Amygdala (tissue), 56 donors: ENCODE data around the gene MTG1.
"Not testable (repeated sequence)": the region's sequence is repeated elsewhere in the genome, so short reads cannot be mapped to it uniquely, and the experiment has no call there.

Source experiments
- DNase-seq, 56 donors: peaks; one replicate each; lab custom pipeline; 2025; lab: John Stamatoyannopoulos, UW

Gene MTG1

GRCh38 chr10:133358162-133358924 lies 35.6 kb upstream of the MTG1 start:
- no peak for DNase-seq

- DNase-seq, result no peak
Measured at GRCh38 chr10:133358925-133359310, 35.0 kb upstream of the MTG1 start.

- no peak for DNase-seq
Measured at GRCh38 chr10:133359554-133359971, 34.4 kb upstream of the MTG1 start.

GRCh38 chr10:133359972-133360610 lies 33.9 kb upstream of the MTG1 start:
- no peak for DNase-seq

GRCh38 chr10:133361227-133361626 lies 32.7 kb upstream of the MTG1 start:
- DNase-seq, result no peak

- no peak for DNase-seq
Measured at GRCh38 chr10:133361773-133362441, 32.0 kb upstream of the MTG1 start.

GRCh38 chr10:133362846-133363245 lies 31.1 kb upstream of the MTG1 start:
- no peak for DNase-seq

- DNase-seq, result no peak
Measured at GRCh38 chr10:133364645-133365431, 29.1 kb upstream of the MTG1 start.

GRCh38 chr10:133365461-133366129 lies 28.4 kb upstream of the MTG1 start:
- no peak for DNase-seq

GRCh38 chr10:133366130-133366478 lies 27.9 kb upstream of the MTG1 start:
- no peak for DNase-seq

- no peak for DNase-seq
Measured at GRCh38 chr10:133366751-133367150, 27.2 kb upstream of the MTG1 start.

- DNase-seq, result not testable (repeated sequence)
Measured at GRCh38 chr10:133367461-133367860, 26.5 kb upstream of the MTG1 start.

- DNase-seq, result no peak
Measured at GRCh38 chr10:133368153-133368552, 25.8 kb upstream of the MTG1 start.

- DNase-seq, result no peak
Measured at GRCh38 chr10:133370030-133370786, 23.7 kb upstream of the MTG1 start.

- DNase-seq, result peak in 1 of 56 donors; percentile 54
Measured at GRCh38 chr10:133372507-133372906, 21.4 kb upstream of the MTG1 start.

GRCh38 chr10:133373174-133374090 lies 20.5 kb upstream of the MTG1 start, which contains the start of gene ECHS1:
ECHS1 (minus strand) TSS chr10:133373354; CDS start chr10:133373333, 21 bp downstream.
- DNase-seq, result peak; percentile 22 to 97 (median 84)

GRCh38 chr10:133375357-133376115 lies 18.4 kb upstream of the MTG1 start:
- DNase-seq, result peak in 6 of 56 donors; percentile 2 to 35 (median 18)

- DNase-seq, result not testable (repeated sequence)
Measured at GRCh38 chr10:133376183-133376582, 17.8 kb upstream of the MTG1 start.
